ENCODE results near the gene CAMSAP2.

DNA sequence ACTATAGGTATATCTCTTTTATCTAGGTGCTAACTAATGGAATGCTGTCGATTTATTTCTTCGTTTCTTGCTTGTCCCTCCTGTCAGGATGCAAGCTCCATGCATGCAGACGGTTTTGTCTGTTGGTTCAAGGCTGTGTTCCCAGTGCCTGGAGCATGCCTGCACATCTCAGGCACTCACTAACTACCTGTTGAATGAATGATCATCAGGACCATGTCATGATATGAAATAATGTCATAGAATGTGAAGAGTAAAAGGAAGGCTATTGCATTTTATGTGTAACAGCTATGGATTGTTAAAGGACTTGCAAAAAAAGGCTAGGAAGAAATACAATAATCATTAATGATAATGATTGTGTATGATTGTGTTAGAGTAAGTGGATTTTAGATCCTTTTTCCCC lies 138.3 kb downstream of the CAMSAP2 start:
- TF ChIP-seq CTCF (IDR thresholded peaks at IDR 0.05) = no peak
- no peak for TF ChIP-seq POLR2A (IDR thresholded peaks at IDR 0.05)

Data from esophagus squamous epithelium (tissue), 4 donors.